ENCODE data around the gene TCEA2. TPM values are rescaled to one million over a fixed set of nuclear protein-coding genes. Genes with fewer than 3 reads are reported as not detected.

Gene TCEA2
- total RNA-seq, 1 donor from 2014 or later = 33.1 TPM

GRCh38 chr20:64036346-64037198 lies 26.4 kb upstream of the TCEA2 start:
- Histone ChIP-seq H3K27ac (no peak overlapping the region), H3K36me3 (peaks cover 0 to 16% of the 10 kb centered on the region in 2 donors), H3K27me3 (peaks cover 7% of the 10 kb centered on the region), H3K4me3 (no peak overlapping the region), H3K4me1 (peaks cover 37% of the 10 kb centered on the region), H3K9me3 (no peaks in the 10 kb centered on the region)
- DNase-seq (ENCODE audit: extremely low spot score in 2 of 2) = no peak
- intact Hi-C loops (cut with DNase I) = no loop called here
- TF ChIP-seq CTCF (IDR thresholded peaks at IDR 0.05) (no peak), POLR2AphosphoS5 (IDR thresholded peaks at IDR 0.05; ENCODE audit: insufficient read depth in 1 of 2, low read depth in 1 of 2) (no peak), POLR2A (IDR thresholded peaks at IDR 0.05) (no peak)

- peaks cover 7% of the 10 kb centered on the region for H3K27me3 ChIP-seq
- no peak for DNase-seq (ENCODE audit: extremely low spot score in 2 of 2)
- no peaks in the 10 kb centered on the region for H3K9me3 ChIP-seq
- H3K4me3 ChIP-seq = no peak overlapping the region
- H3K27ac ChIP-seq = no peak overlapping the region
- peaks cover 42% of the 10 kb centered on the region for H3K4me1 ChIP-seq
- H3K36me3 ChIP-seq = peaks cover 0 to 10% of the 10 kb centered on the region in 2 donors
- TF ChIP-seq POLR2AphosphoS5 (IDR thresholded peaks at IDR 0.05; ENCODE audit: insufficient read depth in 1 of 2, low read depth in 1 of 2) = no peak
- TF ChIP-seq CTCF (IDR thresholded peaks at IDR 0.05) = no peak
- TF ChIP-seq POLR2A (IDR thresholded peaks at IDR 0.05) = no peak
- intact Hi-C loops (cut with DNase I) = no loop called here
Observed at GRCh38 chr20:64037199-64037497, 25.9 kb upstream of the TCEA2 start.

- H3K4me3 ChIP-seq = peak overlapping the region; percentile 47 to 60
- intact Hi-C loops (cut with DNase I) = no loop called here
- no peak overlapping the region for H3K27ac ChIP-seq
Observed at GRCh38 chr20:64037498-64038213, 25.3 kb upstream of the TCEA2 start.

GRCh38 chr20:64038224-64038564 lies 24.8 kb upstream of the TCEA2 start:
- no peak for DNase-seq (ENCODE audit: extremely low spot score in 2 of 2)
- intact Hi-C loops (cut with DNase I) = no loop called here

More at GRCh38 chr20:64037498-64038213, 25.3 kb upstream of the TCEA2 start:
- DNase-seq (ENCODE audit: extremely low spot score in 2 of 2) = no peak
- H3K27me3 ChIP-seq = peaks cover 7% of the 10 kb centered on the region
- H3K9me3 ChIP-seq = no peaks in the 10 kb centered on the region
- TF ChIP-seq CTCF (IDR thresholded peaks at IDR 0.05) = no peak
- TF ChIP-seq POLR2AphosphoS5 (IDR thresholded peaks at IDR 0.05; ENCODE audit: insufficient read depth in 1 of 2, low read depth in 1 of 2) = no peak
- TF ChIP-seq POLR2A (IDR thresholded peaks at IDR 0.05) = no peak
- peaks cover 46% of the 10 kb centered on the region for H3K4me1 ChIP-seq
- peaks cover 0 to 5% of the 10 kb centered on the region in 2 donors for H3K36me3 ChIP-seq

GRCh38 chr20:64038565-64039292 lies 24.3 kb upstream of the TCEA2 start:
- DNase-seq (ENCODE audit: extremely low spot score in 2 of 2) = no peak
- peak overlapping the region; percentile 47 to 60 for H3K4me3 ChIP-seq
- peak overlapping the region; percentile 21 for H3K27ac ChIP-seq
- peak in 1 of 2 donors; percentile 49 for TF ChIP-seq POLR2AphosphoS5 (IDR thresholded peaks at IDR 0.05; ENCODE audit: insufficient read depth in 1 of 2, low read depth in 1 of 2)
- TF ChIP-seq CTCF (IDR thresholded peaks at IDR 0.05) = peak in 2 of 3 experiments; percentile 22 to 56
- no peak for TF ChIP-seq POLR2A (IDR thresholded peaks at IDR 0.05)
- intact Hi-C loops (cut with DNase I) = no loop called here
- peaks cover 7% of the 10 kb centered on the region for H3K27me3 ChIP-seq
- peaks cover 46% of the 10 kb centered on the region for H3K4me1 ChIP-seq
- H3K36me3 ChIP-seq = no peaks in the 10 kb centered on the region
- no peaks in the 10 kb centered on the region for H3K9me3 ChIP-seq

More at GRCh38 chr20:64038224-64038564, 24.8 kb upstream of the TCEA2 start:
- H3K27ac ChIP-seq = no peak overlapping the region
- peaks cover 46% of the 10 kb centered on the region for H3K4me1 ChIP-seq
- peak overlapping the region; percentile 47 to 60 for H3K4me3 ChIP-seq
- no peak for TF ChIP-seq POLR2AphosphoS5 (IDR thresholded peaks at IDR 0.05; ENCODE audit: insufficient read depth in 1 of 2, low read depth in 1 of 2)
- peaks cover 7% of the 10 kb centered on the region for H3K27me3 ChIP-seq
- no peaks in the 10 kb centered on the region for H3K36me3 ChIP-seq
- H3K9me3 ChIP-seq = no peaks in the 10 kb centered on the region
